OCI-LY3 (cell line): ENCODE results near the gene STPG4.

Source experiments
- H2AFZ ChIP-seq: fragments of 200-600, 300-600 bp; shearing (Covaris generic); 2 replicates; pipeline ENCODE4 v1.6.0; 2014; ENCODE audit warnings: antibody characterized with exemption, low read depth, low read length
- H3K27ac ChIP-seq: fragments of 200-600, 300-600 bp; sonication (generic); 2 replicates; pipeline ENCODE4 v1.5.1; 2014; ENCODE audit warnings: mild to moderate bottlenecking, low read length, moderate library complexity, mixed read lengths
- H3K27me3 ChIP-seq: fragments of 200-600, 300-600 bp; sonication (generic); 2 replicates; pipeline ENCODE4 v1.6.1; 2014; ENCODE audit warnings: low read depth, low read length, mixed read lengths
- H3K36me3 ChIP-seq: fragments of 200-600, 300-600 bp; sonication (generic); replicated peaks from 2 replicates; pipeline ENCODE3; 2014; ENCODE audit warnings: low read depth, low read length, mixed read lengths
- H3K4me1 ChIP-seq: fragments of 300-600, 200-600 bp; sonication (generic); 2 replicates; pipeline ENCODE4 v1.6.1; 2014; ENCODE audit warnings: low read length, mixed read lengths
- H3K4me2 ChIP-seq: fragments of 200-600, 300-600 bp; sonication (generic); 2 replicates; pipeline ENCODE4 v1.6.1; 2014; ENCODE audit warnings: low read length, mixed read lengths
- H3K4me3 ChIP-seq: fragments of 300-600, 200-600 bp; sonication (generic); 2 replicates; pipeline ENCODE4 v1.5.1; 2014; ENCODE audit warnings: antibody characterized with exemption, mild to moderate bottlenecking, low read length, moderate library complexity
- H3K79me2 ChIP-seq: fragments of 300-600, 200-600 bp; shearing (Covaris generic); 2 replicates; pipeline ENCODE4 v1.6.1; 2014; ENCODE audit warnings: mild to moderate bottlenecking, low read length, mixed read lengths
- H3K9ac ChIP-seq: fragments of 300-600, 200-600 bp; shearing (Covaris generic); 2 replicates; pipeline ENCODE4 v1.6.0; 2014; ENCODE audit warnings: mild to moderate bottlenecking, low read length, moderate library complexity
- H3K9me3 ChIP-seq: fragments of 200-600, 300-600 bp; shearing (Covaris generic); 2 replicates; pipeline ENCODE4 v1.6.1; 2014; ENCODE audit warnings: low read length, mixed read lengths; ENCODE audit not compliant: insufficient read depth
- H4K20me1 ChIP-seq: fragments of 200-600, 300-600 bp; sonication (generic); 2 replicates; pipeline ENCODE4 v1.6.1; 2016; ENCODE audit warnings: low read length, mixed read lengths; ENCODE audit not compliant: insufficient read depth
- EZH2phosphoT487 ChIP-seq: fragments of 200-600 bp; shearing (Covaris generic); IDR thresholded peaks from 2 replicates; pipeline ENCODE4 v1.6.1; 2018; ENCODE audit warnings: antibody characterized with exemption, mixed run types, low read depth
- TF ChIP-seq, protein P1 (sequence below): fragments of 200-600, 300-600 bp; sonication (generic); IDR thresholded peaks from 2 replicates; pipeline ENCODE4 v1.5.1; 2014; ENCODE audit warnings: antibody characterized with exemption, low read length, low read depth

STPG4 gene

GRCh38 chr2:47198985-47199451 is 43.9 kb upstream of the STPG4 start:
- Histone ChIP-seq H3K4me3 (no peak overlapping the region), H3K27ac (no peak overlapping the region), H3K79me2 (no peaks in the 10 kb centered on the region), H3K4me2 (no peak overlapping the region), H2AFZ (no peak overlapping the region), H3K9me3 (no peaks in the 10 kb centered on the region), H3K27me3 (no peaks in the 10 kb centered on the region; the same call in 1 of the 2 replicates), H4K20me1 (no peaks in the 10 kb centered on the region), H3K9ac (no peak overlapping the region), H3K4me1 (no peaks in the 10 kb centered on the region), H3K36me3 (no peaks in the 10 kb centered on the region)
- no peak for TF ChIP-seq EZH2phosphoT487
- TF ChIP-seq, protein P1, sequence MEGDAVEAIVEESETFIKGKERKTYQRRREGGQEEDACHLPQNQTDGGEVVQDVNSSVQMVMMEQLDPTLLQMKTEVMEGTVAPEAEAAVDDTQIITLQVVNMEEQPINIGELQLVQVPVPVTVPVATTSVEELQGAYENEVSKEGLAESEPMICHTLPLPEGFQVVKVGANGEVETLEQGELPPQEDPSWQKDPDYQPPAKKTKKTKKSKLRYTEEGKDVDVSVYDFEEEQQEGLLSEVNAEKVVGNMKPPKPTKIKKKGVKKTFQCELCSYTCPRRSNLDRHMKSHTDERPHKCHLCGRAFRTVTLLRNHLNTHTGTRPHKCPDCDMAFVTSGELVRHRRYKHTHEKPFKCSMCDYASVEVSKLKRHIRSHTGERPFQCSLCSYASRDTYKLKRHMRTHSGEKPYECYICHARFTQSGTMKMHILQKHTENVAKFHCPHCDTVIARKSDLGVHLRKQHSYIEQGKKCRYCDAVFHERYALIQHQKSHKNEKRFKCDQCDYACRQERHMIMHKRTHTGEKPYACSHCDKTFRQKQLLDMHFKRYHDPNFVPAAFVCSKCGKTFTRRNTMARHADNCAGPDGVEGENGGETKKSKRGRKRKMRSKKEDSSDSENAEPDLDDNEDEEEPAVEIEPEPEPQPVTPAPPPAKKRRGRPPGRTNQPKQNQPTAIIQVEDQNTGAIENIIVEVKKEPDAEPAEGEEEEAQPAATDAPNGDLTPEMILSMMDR: no peak

DNA sequence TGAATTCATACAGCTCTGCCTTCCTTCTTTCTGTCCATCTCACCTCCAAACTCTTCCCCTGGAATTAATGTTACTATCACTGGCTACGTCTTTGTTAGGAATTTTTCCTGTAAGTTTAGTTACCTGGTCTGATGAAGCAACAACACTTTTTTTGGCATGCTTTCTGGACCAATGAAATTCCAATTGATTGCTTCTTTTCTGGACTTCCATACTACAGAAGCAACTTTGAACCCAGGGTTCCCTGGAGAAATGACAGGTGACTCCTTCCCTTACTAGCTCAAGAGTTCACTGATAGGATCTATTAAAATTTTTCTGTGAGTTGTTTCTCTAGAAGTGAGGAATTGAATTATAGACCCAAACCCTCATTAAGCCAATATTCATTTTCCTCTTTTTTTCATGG is 41.4 kb upstream of the STPG4 start:
- Histone ChIP-seq H2AFZ (no peak overlapping the region), H4K20me1 (no peaks in the 10 kb centered on the region), H3K27ac (no peak overlapping the region), H3K4me2 (no peak overlapping the region), H3K27me3 (no peaks in the 10 kb centered on the region), H3K4me1 (no peaks in the 10 kb centered on the region), H3K9me3 (no peaks in the 10 kb centered on the region), H3K4me3 (no peak overlapping the region), H3K79me2 (no peaks in the 10 kb centered on the region), H3K9ac (no peak overlapping the region), H3K36me3 (no peaks in the 10 kb centered on the region)
- TF ChIP-seq EZH2phosphoT487: no peak

DNA sequence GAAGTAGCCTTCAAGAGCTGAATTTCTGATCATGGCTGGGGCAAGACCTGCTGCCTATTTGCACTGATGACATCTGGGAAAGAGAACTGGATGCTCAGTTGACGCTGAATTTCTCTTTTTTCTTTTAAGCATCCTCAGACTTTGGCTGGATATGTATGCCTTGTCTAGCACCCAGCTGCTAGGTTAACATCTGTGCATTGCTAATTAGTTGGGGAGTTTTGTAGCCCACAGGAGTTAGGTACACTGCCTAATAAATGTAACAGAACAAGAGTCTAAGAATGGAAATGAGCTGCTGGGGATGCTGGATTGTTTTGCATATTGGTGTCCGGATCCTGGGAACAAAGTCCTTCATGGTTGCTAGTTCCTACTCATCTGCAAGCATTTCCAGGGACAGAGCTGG is 40.9 kb upstream of the STPG4 start:
- H2AFZ ChIP-seq: no peak overlapping the region
- no peaks in the 10 kb centered on the region for H3K27me3 ChIP-seq
- no peaks in the 10 kb centered on the region for H4K20me1 ChIP-seq
- no peak overlapping the region for H3K27ac ChIP-seq
- H3K79me2 ChIP-seq: no peaks in the 10 kb centered on the region
- no peaks in the 10 kb centered on the region for H3K36me3 ChIP-seq
- no peak overlapping the region for H3K9ac ChIP-seq
- H3K4me3 ChIP-seq: no peak overlapping the region
- TF ChIP-seq, protein P1: no peak
- TF ChIP-seq EZH2phosphoT487: no peak
- no peaks in the 10 kb centered on the region for H3K9me3 ChIP-seq
- H3K4me1 ChIP-seq: no peaks in the 10 kb centered on the region
- no peak overlapping the region for H3K4me2 ChIP-seq

GRCh38 chr2:47195148-47195547 is 40.0 kb upstream of the STPG4 start:
- Histone ChIP-seq H3K4me2 (no peak overlapping the region), H3K4me1 (no peaks in the 10 kb centered on the region)

More at GRCh38 chr2:47195148-47195547, 40.0 kb upstream of the STPG4 start:
- Histone ChIP-seq H3K9ac (no peak overlapping the region), H3K9me3 (no peaks in the 10 kb centered on the region), H2AFZ (no peak overlapping the region), H3K27ac (no peak overlapping the region), H4K20me1 (no peaks in the 10 kb centered on the region), H3K4me3 (no peak overlapping the region), H3K27me3 (no peaks in the 10 kb centered on the region), H3K36me3 (no peaks in the 10 kb centered on the region), H3K79me2 (no peaks in the 10 kb centered on the region)
- TF ChIP-seq, protein P1: no peak
- no peak for TF ChIP-seq EZH2phosphoT487
